Esophagus squamous epithelium (tissue), 5 donors: ENCODE measurements around the gene ASCC2. TPM values are rescaled to one million over a fixed set of nuclear protein-coding genes. Genes with fewer than 3 reads are reported as not detected.

Source experiments
- DNase-seq: peaks from one replicate; lab custom pipeline; 2025; lab: John Stamatoyannopoulos, UW
- H3K27ac ChIP-seq, 4 donors: fragments of 200-600 bp; sonication (generic); one replicate each; pipeline ENCODE4 v1.5.1; 2016 to 2019; ENCODE audit warnings: mild to moderate bottlenecking in 1 of 4
- H3K27me3 ChIP-seq, 4 donors: fragments of 200-600 bp; sonication (generic); 1 replicate in 3 of 4; 2 replicates in 1 of 4; pipeline versions ENCODE4 v1.5.1 to v1.6.0; 2017 to 2021; ENCODE audit warnings: antibody characterized with exemption in 1 of 4
- H3K36me3 ChIP-seq, 3 donors: fragments of 200-600 bp; sonication (generic); one replicate each; pipeline ENCODE4 v1.5.1; 2016 to 2019
- H3K4me1 ChIP-seq, 3 donors: fragments of 200-600 bp; sonication (generic); one replicate each; pipeline ENCODE4 v1.5.1; 2017 to 2019
- H3K4me3 ChIP-seq, 4 donors: fragments of 200-600 bp; sonication (generic); 1 replicate in 3 of 4; 2 replicates in 1 of 4; pipeline ENCODE4 v1.5.1; 2016 to 2019; ENCODE audit warnings: mild to moderate bottlenecking in 2 of 4, moderate library complexity in 1 of 4
- H3K9me3 ChIP-seq, 3 donors: fragments of 200-600 bp; sonication (generic); one replicate each; pipeline ENCODE4 v1.5.1; 2016 to 2019
- CTCF ChIP-seq, 6 experiments: fragments of 450-650 bp in 4 of 6; fragments of 200-600 bp in 2 of 6; sonication (generic) in 2 of 6; IDR thresholded peaks; one replicate each; pipeline ENCODE4 v1.5.1; 2016 to 2019; ENCODE audit warnings: antibody characterized with exemption in 6 of 6, mild to moderate bottlenecking in 4 of 6, moderate library complexity in 4 of 6
- POLR2A ChIP-seq, 4 donors: fragments of 450-650 bp; IDR thresholded peaks; one replicate each; pipeline ENCODE4 v1.6.1; 2017; ENCODE audit warnings: antibody characterized with exemption in 4 of 4, mild to moderate bottlenecking in 4 of 4, moderate library complexity in 3 of 4
- WGBS, 2 donors: methylation state at CpG; one replicate each; pipeline ENCODE4 v1.1.5; 2018; 5-methylcytosine and 5-hydroxymethylcytosine counted together
- intact Hi-C: fragments of 100-400 bp; cut with DNase I; formaldehyde crosslinking; loops from one replicate; pipeline ENCODE4 v1.15.0; 2022
- total RNA-seq, 4 donors: library from RNA; depleted of rRNA; stranded (reverse); fragments of >200 nt; gene quantifications; one replicate each; pipeline ENCODE4 v1.1.0, GENCODE V29; 2016
- donor health status: DM: yes; HTN: yes; CAD: no.

Gene ASCC2
- total RNA-seq, 4 donors from 2014 or later = 47.5 to 99.7 (median 57.8) TPM

GRCh38 chr22:29811377-29811776 is 26.7 kb downstream of the ASCC2 start:
- TF ChIP-seq CTCF (IDR thresholded peaks at IDR 0.05) = no peak
- no peak for TF ChIP-seq POLR2A (IDR thresholded peaks at IDR 0.05)
- no peak overlapping the region for H3K4me3 ChIP-seq

GRCh38 chr22:29810216-29810615 is 27.9 kb downstream of the ASCC2 start:
- H3K9me3 ChIP-seq = no peaks in the 10 kb centered on the region
- no peaks in the 10 kb centered on the region for H3K27me3 ChIP-seq
- no peak overlapping the region for H3K4me3 ChIP-seq
- DNase-seq = no peak
- peak overlapping the region in 2 of 4 donors; percentile 36 to 39 for H3K27ac ChIP-seq
- H3K4me1 ChIP-seq = peaks cover 3 to 66% (median 10%) of the 10 kb centered on the region in 3 donors
- intact Hi-C loops = no loop called here
- TF ChIP-seq POLR2A (IDR thresholded peaks at IDR 0.05) (no peak), CTCF (IDR thresholded peaks at IDR 0.05) (no peak)
- WGBS, 2 donors = 35 to 66% methylated on average over 2 of the region's 2 CpGs
- H3K36me3 ChIP-seq = peaks cover 11 to 97% (median 43%) of the 10 kb centered on the region in 3 donors

More at GRCh38 chr22:29811377-29811776, 26.7 kb downstream of the ASCC2 start:
- no peak for DNase-seq
- Histone ChIP-seq H3K27ac (peak overlapping the region in 3 of 4 donors; percentile 5 to 39 (median 36)), H3K4me1 (peaks cover 3 to 69% (median 18%) of the 10 kb centered on the region in 3 donors), H3K36me3 (peaks cover 9 to 94% (median 31%) of the 10 kb centered on the region in 3 donors), H3K27me3 (no peaks in the 10 kb centered on the region), H3K9me3 (no peaks in the 10 kb centered on the region)
- intact Hi-C loops = no loop called here
- WGBS, 2 donors = 36 to 43% methylated on average over 2 of the region's 2 CpGs

GRCh38 chr22:29806196-29806595 is 31.9 kb downstream of the ASCC2 start:
- WGBS, 2 donors = 100% methylated on average over 1 of the region's 6 CpGs
- Histone ChIP-seq H3K36me3 (peaks cover 20 to 97% (median 42%) of the 10 kb centered on the region in 3 donors), H3K27ac (no peak overlapping the region), H3K9me3 (no peaks in the 10 kb centered on the region), H3K4me1 (peaks cover 0 to 39% (median 10%) of the 10 kb centered on the region in 3 donors), H3K4me3 (no peak overlapping the region), H3K27me3 (no peaks in the 10 kb centered on the region)
- intact Hi-C loops = no loop called here
- TF ChIP-seq POLR2A (IDR thresholded peaks at IDR 0.05) (no peak), CTCF (IDR thresholded peaks at IDR 0.05) (no peak)
- DNase-seq = no peak

GRCh38 chr22:29804985-29805384 is 33.1 kb downstream of the ASCC2 start:
- Histone ChIP-seq H3K4me3 (peak overlapping the region in 3 of 4 donors; percentile 6 to 26 (median 10)), H3K27me3 (no peaks in the 10 kb centered on the region), H3K9me3 (no peaks in the 10 kb centered on the region), H3K4me1 (peaks cover under 1 to 30% (median 1%) of the 10 kb centered on the region in 3 donors), H3K27ac (peak overlapping the region in 3 of 4 donors; percentile 16 to 42 (median 21)), H3K36me3 (peaks cover 29 to 99% (median 42%) of the 10 kb centered on the region in 3 donors)
- 51 to 83% methylated on average over 1 to 2 of the region's 2 CpGs for WGBS, 2 donors
- intact Hi-C loops = no loop called here
- TF ChIP-seq POLR2A (IDR thresholded peaks at IDR 0.05) = no peak
- TF ChIP-seq CTCF (IDR thresholded peaks at IDR 0.05) = no peak
- no peak for DNase-seq

- DNase-seq = no peak
- Histone ChIP-seq H3K9me3 (no peaks in the 10 kb centered on the region), H3K27me3 (no peaks in the 10 kb centered on the region), H3K27ac (no peak overlapping the region), H3K4me3 (peak overlapping the region in 1 of 4 donors; percentile 26), H3K4me1 (peaks cover 18 to 41% (median 19%) of the 10 kb centered on the region in 3 donors), H3K36me3 (peaks cover 29 to 93% (median 42%) of the 10 kb centered on the region in 3 donors)
- intact Hi-C loops = no loop called here
- no peak for TF ChIP-seq POLR2A (IDR thresholded peaks at IDR 0.05)
- no peak for TF ChIP-seq CTCF (IDR thresholded peaks at IDR 0.05)
- WGBS, 2 donors = 92 to 100% methylated on average over 1 to 2 of the region's 2 CpGs
These were observed 34.9 kb downstream of the ASCC2 start for GRCh38 chr22:29803190-29803589.
